Nephron progenitor cell (in vitro differentiated cells): ENCODE results near the gene DDX46.

ENCODE experiments used
- DNase-seq: peaks from one replicate; pipeline ENCODE4 v3.0.0; 2021
- H3K27ac Mint-ChIP-seq: 2 replicates; pipeline ENCODE4 v1.8.0; 2021; ENCODE audit warnings: mild to moderate bottlenecking, moderate library complexity, mixed read lengths
- H3K27me3 Mint-ChIP-seq: 2 replicates; pipeline ENCODE4 v1.8.0; 2021; ENCODE audit warnings: mild to moderate bottlenecking, low read depth, mixed read lengths; ENCODE audit not compliant: poor library complexity
- H3K36me3 Mint-ChIP-seq: 2 replicates; pipeline ENCODE4 v1.8.0; 2021; ENCODE audit warnings: low read depth, mixed read lengths
- H3K4me1 Mint-ChIP-seq: 2 replicates; pipeline ENCODE4 v1.8.0; 2021; ENCODE audit warnings: mixed read lengths
- H3K4me3 Mint-ChIP-seq: 2 replicates; pipeline ENCODE4 v1.8.0; 2021; ENCODE audit warnings: mild to moderate bottlenecking, moderate library complexity, mixed read lengths
- H3K9me3 Mint-ChIP-seq: 2 replicates; pipeline ENCODE4 v1.8.0; 2021; ENCODE audit warnings: mild to moderate bottlenecking, moderate library complexity, mixed read lengths
- TF ChIP-seq, protein P1 (sequence below): fragments of 200-600 bp; sonication (generic); IDR thresholded peaks from 2 replicates; pipeline ENCODE4 v1.5.0; 2021; ENCODE audit warnings: antibody characterized with exemption

DDX46 gene

DNA sequence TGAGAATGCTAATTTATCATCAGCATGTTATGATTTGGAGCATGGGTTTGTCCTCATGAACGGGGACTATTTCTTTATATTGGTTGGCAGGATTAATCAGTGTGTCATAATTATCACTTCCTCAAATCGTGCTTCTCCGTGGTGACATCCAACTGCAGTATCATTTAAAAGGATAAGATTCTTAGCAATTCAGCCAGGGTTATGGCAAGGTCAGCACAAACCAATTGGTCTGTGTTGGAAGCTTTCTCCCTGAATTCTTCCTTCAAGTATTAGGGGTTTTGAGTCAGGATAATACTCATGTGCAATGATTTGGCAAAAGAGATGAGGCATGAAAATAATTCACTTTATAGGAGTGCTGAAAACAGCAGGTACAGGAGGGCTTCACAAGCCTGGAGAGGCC, 25.8 kb upstream of the DDX46 start:
- peaks cover 8% of the 10 kb centered on the region for H3K27me3 Mint-ChIP-seq
- no peak overlapping the region for H3K4me3 Mint-ChIP-seq
- H3K9me3 Mint-ChIP-seq, result no peaks in the 10 kb centered on the region
- no peaks in the 10 kb centered on the region for H3K4me1 Mint-ChIP-seq
- H3K36me3 Mint-ChIP-seq, result no peaks in the 10 kb centered on the region
- no peak for DNase-seq
- no peak overlapping the region for H3K27ac Mint-ChIP-seq
- TF ChIP-seq, protein P1, sequence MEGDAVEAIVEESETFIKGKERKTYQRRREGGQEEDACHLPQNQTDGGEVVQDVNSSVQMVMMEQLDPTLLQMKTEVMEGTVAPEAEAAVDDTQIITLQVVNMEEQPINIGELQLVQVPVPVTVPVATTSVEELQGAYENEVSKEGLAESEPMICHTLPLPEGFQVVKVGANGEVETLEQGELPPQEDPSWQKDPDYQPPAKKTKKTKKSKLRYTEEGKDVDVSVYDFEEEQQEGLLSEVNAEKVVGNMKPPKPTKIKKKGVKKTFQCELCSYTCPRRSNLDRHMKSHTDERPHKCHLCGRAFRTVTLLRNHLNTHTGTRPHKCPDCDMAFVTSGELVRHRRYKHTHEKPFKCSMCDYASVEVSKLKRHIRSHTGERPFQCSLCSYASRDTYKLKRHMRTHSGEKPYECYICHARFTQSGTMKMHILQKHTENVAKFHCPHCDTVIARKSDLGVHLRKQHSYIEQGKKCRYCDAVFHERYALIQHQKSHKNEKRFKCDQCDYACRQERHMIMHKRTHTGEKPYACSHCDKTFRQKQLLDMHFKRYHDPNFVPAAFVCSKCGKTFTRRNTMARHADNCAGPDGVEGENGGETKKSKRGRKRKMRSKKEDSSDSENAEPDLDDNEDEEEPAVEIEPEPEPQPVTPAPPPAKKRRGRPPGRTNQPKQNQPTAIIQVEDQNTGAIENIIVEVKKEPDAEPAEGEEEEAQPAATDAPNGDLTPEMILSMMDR, result no peak

DNA sequence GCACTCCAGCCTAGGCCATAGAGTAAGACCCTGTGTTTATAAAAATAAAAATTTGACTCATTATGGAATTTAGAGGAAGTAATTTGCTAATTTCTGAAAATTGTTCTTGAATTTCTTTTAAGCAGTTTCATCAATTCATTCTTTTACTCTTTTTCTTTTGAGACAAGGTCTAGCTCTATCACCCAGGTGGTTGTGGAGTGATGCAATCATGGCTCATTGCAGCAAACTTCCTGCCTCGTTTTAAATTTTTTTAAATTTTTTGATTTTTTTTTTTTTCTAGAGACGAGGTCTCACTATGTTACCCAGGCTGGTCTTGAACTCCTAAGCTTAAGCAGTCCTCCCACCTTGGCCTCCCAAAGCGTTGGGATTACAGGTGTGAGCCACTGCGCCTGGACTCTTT, 23.3 kb upstream of the DDX46 start:
- Mint-ChIP-seq H3K9me3 (no peaks in the 10 kb centered on the region), H3K36me3 (no peaks in the 10 kb centered on the region), H3K4me1 (peaks cover 16% of the 10 kb centered on the region), H3K27ac (no peak overlapping the region), H3K4me3 (no peak overlapping the region), H3K27me3 (peaks cover 8% of the 10 kb centered on the region)
- TF ChIP-seq, protein P1, result no peak
- DNase-seq, result no peak

DNA sequence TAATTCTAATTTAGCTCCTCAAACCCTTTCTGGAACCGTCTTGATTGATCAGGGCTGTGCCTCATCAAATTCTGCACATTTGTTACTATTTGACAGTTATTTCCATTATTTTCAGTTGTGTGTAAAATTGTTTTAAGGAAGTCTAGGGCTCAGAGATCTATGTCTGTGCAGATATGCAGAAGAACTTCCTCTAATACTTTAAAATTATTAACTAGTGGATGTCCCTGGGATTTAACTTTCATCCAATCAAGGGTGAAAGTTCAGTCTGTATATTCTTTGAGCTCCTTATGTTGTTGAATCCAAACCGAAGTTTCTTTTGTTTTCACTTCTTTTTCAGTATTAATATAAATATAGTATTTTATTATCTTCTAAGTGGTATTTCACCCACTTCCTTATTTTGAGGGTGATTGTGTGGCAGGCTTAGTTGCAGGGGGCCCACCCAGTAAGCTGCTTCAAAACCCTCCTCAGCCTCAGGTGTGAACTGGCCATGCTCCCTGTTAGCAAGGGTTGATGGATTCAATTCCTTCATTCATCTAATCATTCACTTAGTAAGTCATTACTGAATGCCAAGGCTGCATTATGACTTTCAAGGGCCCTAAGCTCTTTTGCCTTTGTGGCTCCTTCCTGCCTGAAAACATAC, 22.3 kb upstream of the DDX46 start:
- TF ChIP-seq, protein P1, result no peak
- DNase-seq, result no peak
- Mint-ChIP-seq H3K4me1 (peaks cover 26% of the 10 kb centered on the region), H3K4me3 (no peak overlapping the region), H3K27ac (no peak overlapping the region), H3K9me3 (no peaks in the 10 kb centered on the region), H3K36me3 (peaks cover 6% of the 10 kb centered on the region), H3K27me3 (no peaks in the 10 kb centered on the region)

DNA sequence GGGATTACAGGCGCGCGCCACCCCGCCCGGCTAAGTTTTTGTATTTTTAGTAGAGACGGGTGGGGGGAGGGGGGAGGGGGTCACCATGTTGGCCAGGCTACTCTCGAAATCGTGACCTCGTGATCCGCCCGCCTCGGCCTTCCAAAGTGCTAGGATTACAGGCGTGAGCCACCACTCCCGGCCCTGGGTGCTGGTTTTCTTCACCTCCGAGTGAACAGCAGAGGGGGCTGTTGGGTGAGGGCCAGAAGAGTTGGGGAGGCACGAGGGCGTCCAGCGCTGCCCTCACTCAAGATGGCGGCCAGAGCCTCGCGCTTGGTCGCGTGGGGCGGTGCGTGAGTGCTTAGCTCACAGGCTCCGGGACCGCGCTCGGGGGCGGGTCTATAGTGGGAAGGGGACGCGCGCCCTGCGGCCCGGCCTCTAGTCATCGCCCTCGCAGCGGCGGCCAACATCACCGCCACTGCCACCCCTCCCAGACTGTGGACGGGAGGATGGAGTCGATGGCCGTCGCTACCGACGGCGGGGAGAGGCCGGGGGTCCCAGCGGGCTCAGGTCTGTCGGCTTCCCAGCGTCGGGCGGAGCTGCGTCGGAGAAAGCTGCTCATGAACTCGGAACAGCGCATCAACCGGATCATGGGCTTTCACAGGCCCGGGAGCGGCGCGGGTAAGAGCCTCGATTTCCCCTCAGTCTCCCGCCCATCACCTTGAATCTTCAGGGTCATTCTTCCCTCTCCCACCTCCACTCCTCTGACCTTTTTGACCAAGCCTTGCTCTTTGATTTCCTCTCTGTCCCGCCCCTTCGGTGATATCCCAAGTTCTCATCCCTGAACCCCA, 20.2 kb upstream of the DDX46 start, which contains the start of gene CAMLG:
Gene CAMLG (plus strand): TSS at position 416 of the 830 bp plus-strand sequence. CDS start 73 bp downstream, at position 489.
- Mint-ChIP-seq H3K36me3 (peaks cover 19% of the 10 kb centered on the region), H3K4me1 (peaks cover 26% of the 10 kb centered on the region), H3K4me3 (peak within 1 kb of the TSS; percentile 97), H3K9me3 (no peaks in the 10 kb centered on the region), H3K27ac (peak within 1 kb of the TSS; percentile 96), H3K27me3 (no peaks in the 10 kb centered on the region)
- peak; percentile 98 for DNase-seq
- TF ChIP-seq, protein P1, result peak; percentile 60

DNA sequence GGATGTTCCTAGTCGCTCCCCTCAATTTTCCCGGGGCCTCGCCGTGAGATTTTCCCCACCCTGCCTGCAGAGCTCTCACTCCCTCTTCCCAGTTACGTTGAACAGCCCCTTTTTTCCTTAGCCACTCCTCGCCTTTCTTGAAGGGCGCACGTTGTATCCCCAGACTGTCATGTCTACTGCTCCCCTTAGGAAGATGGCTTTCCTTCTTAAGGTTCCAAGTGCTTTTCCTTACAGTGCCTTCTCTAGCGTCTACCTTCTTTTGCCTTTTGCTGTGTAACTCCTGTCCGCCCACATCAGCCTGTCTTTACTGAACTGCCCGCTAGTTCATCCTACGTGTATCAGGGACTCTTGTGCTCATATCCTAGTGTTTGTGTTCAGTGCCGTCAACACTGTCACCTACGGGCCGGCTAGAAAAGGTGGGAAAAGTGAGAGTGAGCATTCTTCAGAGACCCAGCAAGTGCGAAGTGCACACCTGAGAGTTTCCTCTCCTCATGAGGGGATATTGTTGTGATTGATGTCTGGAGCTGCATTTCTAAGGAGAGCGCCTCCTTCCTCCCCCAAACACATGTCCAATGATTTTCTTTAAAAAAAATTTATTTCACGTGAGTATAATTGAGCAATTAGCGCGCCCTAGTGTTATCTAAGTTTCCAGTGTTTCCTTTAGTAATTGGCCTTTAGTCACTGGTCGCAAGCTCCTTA, 19.5 kb upstream of the DDX46 start:
- no peaks in the 10 kb centered on the region for H3K9me3 Mint-ChIP-seq
- TF ChIP-seq, protein P1, result no peak
- H3K4me1 Mint-ChIP-seq, result peaks cover 26% of the 10 kb centered on the region
- no peaks in the 10 kb centered on the region for H3K27me3 Mint-ChIP-seq
- peak overlapping the region; percentile 76 for H3K27ac Mint-ChIP-seq
- H3K36me3 Mint-ChIP-seq, result peaks cover 23% of the 10 kb centered on the region
- peak; percentile 24 for DNase-seq
- peak overlapping the region; percentile 97 for H3K4me3 Mint-ChIP-seq
